ENCODE data around the gene LPP.

Gene LPP

DNA sequence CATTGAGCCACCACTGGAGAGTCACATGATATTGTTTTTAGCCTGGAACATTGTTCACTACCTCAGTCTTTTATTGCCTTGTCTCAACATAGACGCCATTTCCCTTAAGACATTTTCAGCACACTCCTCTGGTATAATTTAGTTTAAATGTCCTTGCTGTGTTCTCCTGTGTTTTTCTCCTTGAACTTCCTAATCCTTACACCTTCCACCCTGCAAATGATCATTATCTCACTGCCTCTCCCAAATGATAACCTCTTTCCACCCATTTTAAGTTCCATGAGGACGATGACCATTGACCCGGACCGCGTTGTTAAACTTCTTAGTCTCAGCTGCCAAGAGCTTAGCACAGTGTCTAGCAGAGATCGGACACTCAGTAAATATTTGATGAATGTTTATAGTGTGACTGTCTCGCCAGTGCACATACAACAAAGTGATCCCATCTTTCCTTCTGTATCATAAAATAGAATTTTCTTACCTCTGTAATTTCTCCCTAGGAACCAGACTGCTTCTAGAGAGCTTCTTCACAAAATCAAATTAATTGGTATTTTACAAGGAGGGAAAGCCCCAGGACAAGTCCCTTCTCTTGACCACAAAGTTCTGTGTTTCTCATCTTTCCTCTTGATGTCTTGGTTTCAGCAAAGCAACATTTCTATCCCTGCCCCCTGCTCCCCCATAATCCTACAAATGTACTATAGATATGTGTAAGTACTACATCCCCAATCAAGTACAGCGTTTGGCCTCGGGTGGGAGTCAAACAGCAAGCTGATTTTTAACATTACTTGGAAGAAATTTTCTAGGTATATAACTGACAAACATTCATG lies 429.6 kb downstream of the LPP start:
- H3K4me1 Mint-ChIP-seq (ENCODE audit: low read depth): peaks cover 40% of the 10 kb centered on the region
- DNase-seq: peak; percentile 36
- H3K36me3 Mint-ChIP-seq (ENCODE audit: low read depth): peaks cover 4% of the 10 kb centered on the region
- H3K27me3 Mint-ChIP-seq: no peaks in the 10 kb centered on the region
- no peak overlapping the region for H3K4me3 Mint-ChIP-seq
- no peaks in the 10 kb centered on the region for H3K9me3 Mint-ChIP-seq
- no peak overlapping the region for H3K27ac Mint-ChIP-seq

GRCh38 chr3:188584162-188584529 lies 430.2 kb downstream of the LPP start:
- Mint-ChIP-seq H3K4me1 (ENCODE audit: low read depth) (peaks cover 34% of the 10 kb centered on the region), H3K27me3 (no peaks in the 10 kb centered on the region), H3K9me3 (no peaks in the 10 kb centered on the region), H3K27ac (no peak overlapping the region), H3K36me3 (ENCODE audit: low read depth) (no peaks in the 10 kb centered on the region), H3K4me3 (no peak overlapping the region)
- no peak for DNase-seq

DNA sequence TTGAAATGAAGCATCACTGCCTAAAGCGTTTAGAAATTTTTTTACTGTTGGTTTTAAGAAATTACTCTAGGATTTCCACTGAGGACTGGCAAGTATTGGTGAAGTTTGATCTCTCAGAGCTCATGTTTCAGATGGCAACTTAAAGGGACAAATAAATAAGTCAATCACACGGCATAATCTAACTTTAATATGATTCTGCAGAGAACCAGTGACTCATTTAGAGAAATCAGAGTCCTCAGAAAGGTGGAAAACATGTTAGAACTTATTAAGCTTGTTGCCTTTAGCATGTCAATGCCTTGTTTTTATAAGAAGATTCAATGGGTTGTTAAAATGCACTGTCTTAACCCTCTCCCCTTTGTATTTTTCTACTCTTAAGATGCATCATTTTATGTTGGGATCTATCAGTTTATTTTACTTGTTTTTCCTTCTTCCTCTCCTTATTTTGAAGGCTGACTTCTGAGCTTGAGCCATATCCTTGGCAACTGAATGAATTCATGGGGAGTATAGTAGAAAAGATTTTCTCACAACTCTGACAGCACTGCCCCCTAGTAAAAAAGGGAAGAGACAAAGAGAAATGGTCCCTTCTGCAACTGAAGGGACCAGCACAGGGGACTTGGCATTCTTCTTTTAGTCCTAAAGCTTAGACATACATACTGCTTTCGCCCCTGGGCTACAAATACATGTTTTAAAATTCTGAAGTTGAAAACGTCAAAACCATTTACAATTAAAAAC lies 431.2 kb downstream of the LPP start:
- Mint-ChIP-seq H3K4me3 (no peak overlapping the region), H3K27me3 (no peaks in the 10 kb centered on the region), H3K27ac (no peak overlapping the region), H3K9me3 (no peaks in the 10 kb centered on the region), H3K4me1 (ENCODE audit: low read depth) (peaks cover 31% of the 10 kb centered on the region), H3K36me3 (ENCODE audit: low read depth) (no peaks in the 10 kb centered on the region)
- no peak for DNase-seq

DNA sequence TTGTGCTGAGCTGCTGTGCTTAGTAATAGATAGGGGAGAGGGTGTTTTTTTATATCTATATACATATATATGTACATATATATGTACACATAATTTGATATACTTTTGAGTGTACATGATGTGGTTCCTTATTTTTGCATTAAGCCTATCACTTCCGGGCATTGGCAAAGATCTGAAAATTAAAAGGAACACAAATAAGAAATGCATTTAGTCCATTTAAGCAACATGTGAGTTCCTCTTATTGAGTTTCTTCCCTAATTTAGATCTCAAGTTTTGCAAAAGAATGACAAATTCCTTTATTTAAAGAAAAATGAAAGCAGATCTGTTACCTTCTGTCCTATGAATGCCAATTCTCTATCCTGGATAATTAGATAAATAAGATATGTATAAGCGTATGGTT lies 435.1 kb downstream of the LPP start:
- H3K27me3 Mint-ChIP-seq: no peaks in the 10 kb centered on the region
- no peaks in the 10 kb centered on the region for H3K9me3 Mint-ChIP-seq
- no peak for DNase-seq
- no peak overlapping the region for H3K27ac Mint-ChIP-seq
- no peaks in the 10 kb centered on the region for H3K36me3 Mint-ChIP-seq (ENCODE audit: low read depth)
- H3K4me3 Mint-ChIP-seq: no peak overlapping the region
- H3K4me1 Mint-ChIP-seq (ENCODE audit: low read depth): peaks cover 27% of the 10 kb centered on the region

GRCh38 chr3:188589771-188590170 lies 435.8 kb downstream of the LPP start:
- H3K4me3 Mint-ChIP-seq: no peak overlapping the region
- no peaks in the 10 kb centered on the region for H3K36me3 Mint-ChIP-seq (ENCODE audit: low read depth)
- no peaks in the 10 kb centered on the region for H3K9me3 Mint-ChIP-seq
- peaks cover 24% of the 10 kb centered on the region for H3K4me1 Mint-ChIP-seq (ENCODE audit: low read depth)
- H3K27me3 Mint-ChIP-seq: no peaks in the 10 kb centered on the region
- no peak for DNase-seq
- no peak overlapping the region for H3K27ac Mint-ChIP-seq

DNA sequence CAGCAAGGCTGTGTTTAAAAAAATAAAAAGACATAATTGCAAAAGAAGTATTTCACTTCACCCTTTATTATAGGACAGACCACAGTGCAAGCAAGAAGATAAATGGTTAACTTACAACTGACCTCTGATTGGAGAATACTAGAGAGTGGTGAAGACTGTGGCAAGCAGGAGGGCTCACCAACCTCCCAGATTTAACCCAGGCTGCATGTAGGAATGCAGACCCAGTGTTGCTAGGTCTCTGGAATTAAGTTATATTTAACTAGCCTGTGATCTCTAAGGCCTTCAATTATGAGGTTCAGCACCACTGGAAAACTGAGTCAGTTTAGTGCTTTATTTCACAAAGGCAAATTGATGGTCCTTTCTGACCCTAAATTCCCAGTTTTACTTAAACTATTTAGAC lies 436.6 kb downstream of the LPP start:
- peaks cover 17% of the 10 kb centered on the region for H3K4me1 Mint-ChIP-seq (ENCODE audit: low read depth)
- no peaks in the 10 kb centered on the region for H3K27me3 Mint-ChIP-seq
- no peaks in the 10 kb centered on the region for H3K36me3 Mint-ChIP-seq (ENCODE audit: low read depth)
- no peak for DNase-seq
- H3K27ac Mint-ChIP-seq: no peak overlapping the region
- H3K4me3 Mint-ChIP-seq: no peak overlapping the region
- H3K9me3 Mint-ChIP-seq: no peaks in the 10 kb centered on the region

DNA sequence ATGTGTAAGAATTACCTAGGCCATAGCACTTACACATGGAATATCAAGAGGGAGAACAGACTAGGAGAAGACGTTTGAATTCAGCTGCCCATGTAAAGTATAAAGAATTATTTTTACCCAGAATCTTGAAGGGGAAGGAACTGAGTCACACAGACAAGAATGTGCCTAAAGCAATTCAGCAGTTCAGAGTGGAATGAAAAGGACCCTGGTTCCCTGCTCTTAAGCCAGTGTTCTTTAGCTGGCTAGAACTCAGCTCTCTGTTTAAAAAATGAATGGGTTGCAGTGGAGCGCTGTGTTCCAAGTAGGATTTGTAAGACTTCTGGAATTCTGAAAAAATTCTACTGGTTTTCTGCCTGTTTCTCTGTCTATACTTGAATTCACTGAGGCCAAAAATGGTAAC lies 440.2 kb downstream of the LPP start:
- no peak overlapping the region for H3K4me3 Mint-ChIP-seq
- no peaks in the 10 kb centered on the region for H3K36me3 Mint-ChIP-seq (ENCODE audit: low read depth)

GRCh38 chr3:188595890-188596376 lies 442.0 kb downstream of the LPP start:
- no peak overlapping the region for H3K27ac Mint-ChIP-seq
- H3K4me1 Mint-ChIP-seq (ENCODE audit: low read depth): peaks cover 15% of the 10 kb centered on the region
- no peaks in the 10 kb centered on the region for H3K27me3 Mint-ChIP-seq

More for the DNA sequence above, 440.2 kb downstream of the LPP start:
- Mint-ChIP-seq H3K9me3 (no peaks in the 10 kb centered on the region), H3K27me3 (no peaks in the 10 kb centered on the region), H3K4me1 (ENCODE audit: low read depth) (peaks cover 15% of the 10 kb centered on the region), H3K27ac (no peak overlapping the region)
- DNase-seq: no peak

GRCh38 chr3:188598894-188599293 lies 444.9 kb downstream of the LPP start:
- Mint-ChIP-seq H3K4me3 (no peak overlapping the region), H3K36me3 (ENCODE audit: low read depth) (no peaks in the 10 kb centered on the region), H3K27me3 (no peaks in the 10 kb centered on the region)

More at GRCh38 chr3:188595890-188596376, 442.0 kb downstream of the LPP start:
- no peak for DNase-seq
- H3K9me3 Mint-ChIP-seq: no peaks in the 10 kb centered on the region
- no peak overlapping the region for H3K4me3 Mint-ChIP-seq
- H3K36me3 Mint-ChIP-seq (ENCODE audit: low read depth): no peaks in the 10 kb centered on the region

DNA sequence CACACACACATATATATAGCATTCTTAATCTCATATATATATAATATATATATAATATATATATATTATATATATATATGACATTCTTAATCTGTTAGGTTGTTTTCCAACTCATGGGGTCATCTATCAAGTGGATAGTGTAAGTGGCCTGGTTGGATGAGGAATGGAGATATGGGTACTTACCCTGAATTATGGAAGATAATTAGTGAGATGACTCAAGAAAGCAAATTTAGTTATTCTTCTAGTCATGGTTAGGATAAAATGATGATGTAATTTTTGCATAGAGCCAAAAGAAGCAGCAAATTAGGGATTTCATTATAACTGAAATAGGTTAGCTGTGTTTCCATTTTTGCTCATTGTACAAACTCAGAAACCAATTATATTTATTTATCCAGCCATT lies 448.2 kb downstream of the LPP start:
- Mint-ChIP-seq H3K9me3 (no peaks in the 10 kb centered on the region), H3K36me3 (ENCODE audit: low read depth) (no peaks in the 10 kb centered on the region), H3K4me1 (ENCODE audit: low read depth) (peaks cover 12% of the 10 kb centered on the region), H3K27ac (no peak overlapping the region), H3K27me3 (no peaks in the 10 kb centered on the region), H3K4me3 (no peak overlapping the region)
- no peak for DNase-seq

More at GRCh38 chr3:188598894-188599293, 444.9 kb downstream of the LPP start:
- Mint-ChIP-seq H3K27ac (no peak overlapping the region), H3K9me3 (no peaks in the 10 kb centered on the region), H3K4me1 (ENCODE audit: low read depth) (peaks cover 9% of the 10 kb centered on the region)
- no peak for DNase-seq

DNA sequence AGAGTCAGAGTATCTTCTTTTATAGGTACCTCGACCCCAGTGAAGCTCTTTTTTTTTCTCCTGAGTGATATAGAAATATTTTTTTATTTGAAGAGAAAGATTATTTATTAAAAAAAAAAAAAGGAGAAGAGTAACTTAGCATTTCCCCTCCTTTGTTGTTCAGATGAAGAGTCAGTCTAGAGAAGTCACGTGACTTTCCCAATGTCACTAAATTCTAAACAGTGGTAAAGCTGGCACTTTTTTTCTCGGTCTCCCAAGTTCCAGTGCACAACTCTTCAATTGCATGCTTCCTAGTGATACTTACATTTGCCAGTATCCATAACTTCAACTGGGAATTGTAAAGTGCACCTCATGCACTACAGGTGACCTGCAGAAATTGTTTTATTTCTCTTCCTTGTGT lies 448.7 kb downstream of the LPP start:
- no peaks in the 10 kb centered on the region for H3K36me3 Mint-ChIP-seq (ENCODE audit: low read depth)
- H3K4me3 Mint-ChIP-seq: no peak overlapping the region
- H3K27ac Mint-ChIP-seq: no peak overlapping the region
- no peaks in the 10 kb centered on the region for H3K27me3 Mint-ChIP-seq
- peaks cover 12% of the 10 kb centered on the region for H3K4me1 Mint-ChIP-seq (ENCODE audit: low read depth)
- DNase-seq: no peak
- no peaks in the 10 kb centered on the region for H3K9me3 Mint-ChIP-seq

GRCh38 chr3:188604651-188605050 lies 450.7 kb downstream of the LPP start:
- Mint-ChIP-seq H3K4me1 (ENCODE audit: low read depth) (peaks cover 20% of the 10 kb centered on the region), H3K4me3 (no peak overlapping the region), H3K27me3 (no peaks in the 10 kb centered on the region), H3K36me3 (ENCODE audit: low read depth) (peaks cover 14% of the 10 kb centered on the region), H3K9me3 (peaks cover 8% of the 10 kb centered on the region), H3K27ac (no peak overlapping the region)
- no peak for DNase-seq

- Mint-ChIP-seq H3K27me3 (no peaks in the 10 kb centered on the region), H3K27ac (no peak overlapping the region), H3K36me3 (ENCODE audit: low read depth) (peaks cover 19% of the 10 kb centered on the region), H3K9me3 (peaks cover 8% of the 10 kb centered on the region), H3K4me1 (ENCODE audit: low read depth) (peaks cover 20% of the 10 kb centered on the region), H3K4me3 (no peak overlapping the region)
- no peak for DNase-seq
Measured at GRCh38 chr3:188605231-188605630, 451.3 kb downstream of the LPP start.

- no peaks in the 10 kb centered on the region for H3K27me3 Mint-ChIP-seq
- no peak overlapping the region for H3K4me3 Mint-ChIP-seq
- H3K9me3 Mint-ChIP-seq: peaks cover 8% of the 10 kb centered on the region
- no peak overlapping the region for H3K27ac Mint-ChIP-seq
- peaks cover 20% of the 10 kb centered on the region for H3K4me1 Mint-ChIP-seq (ENCODE audit: low read depth)
- H3K36me3 Mint-ChIP-seq (ENCODE audit: low read depth): peaks cover 26% of the 10 kb centered on the region
- no peak for DNase-seq
Measured at GRCh38 chr3:188605905-188606304, 451.9 kb downstream of the LPP start.

DNA sequence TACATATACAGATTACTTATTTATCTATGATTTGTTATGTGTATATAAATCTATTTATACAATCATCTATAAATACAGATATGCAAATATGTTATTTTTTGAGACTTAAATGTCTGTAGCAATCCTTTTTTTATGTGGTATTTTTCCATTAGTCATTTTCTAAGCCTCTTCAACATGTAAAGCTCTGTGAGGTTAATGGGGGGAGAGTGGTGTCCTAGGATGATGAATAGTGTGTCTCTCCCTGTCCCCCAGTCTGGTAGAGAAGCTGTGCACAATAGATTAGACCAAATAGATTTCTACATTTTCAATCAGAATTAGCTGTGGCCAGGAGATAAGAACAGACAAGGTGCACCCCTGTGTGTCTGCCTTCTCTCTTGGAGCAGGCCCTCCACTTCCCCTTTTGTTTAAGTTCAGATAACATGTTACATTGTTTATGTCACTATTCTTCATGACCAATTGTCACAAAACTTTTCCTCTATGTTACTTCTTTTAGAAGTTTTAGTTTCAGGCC lies 453.9 kb downstream of the LPP start:
- H3K27me3 Mint-ChIP-seq: no peaks in the 10 kb centered on the region
- peaks cover 33% of the 10 kb centered on the region for H3K36me3 Mint-ChIP-seq (ENCODE audit: low read depth)
- peaks cover 20% of the 10 kb centered on the region for H3K4me1 Mint-ChIP-seq (ENCODE audit: low read depth)
- no peak for DNase-seq
- peaks cover 8% of the 10 kb centered on the region for H3K9me3 Mint-ChIP-seq
- H3K4me3 Mint-ChIP-seq: no peak overlapping the region
- no peak overlapping the region for H3K27ac Mint-ChIP-seq

All from activated T-cell treated with anti-CD3 and anti-CD28 coated beads, Interleukin-2, amount 50 U/mL, for 24 hours (primary cell).